Activated CD4-positive, alpha-beta memory T cell treated with anti-CD3 and anti-CD28 coated beads for 36 hours (primary cell): ENCODE results near the gene RNASEH1. TPM values are rescaled to one million over a fixed set of nuclear protein-coding genes. Genes with fewer than 3 reads are reported as not detected.
"Not testable (repeated sequence)": the region's sequence is repeated elsewhere in the genome, so short reads cannot be mapped to it uniquely, and the experiment has no call there.

Experiments used
- CTCF ChIA-PET: fragments of 350-600 bp; sonication (Branson Sonifier 250); formaldehyde crosslinking; loops from one replicate; lab custom pipeline; 2021; ENCODE audit warnings: antibody characterized with exemption, inconsistent platforms; lab: Charles Lee
- POLR2A ChIA-PET: fragments of 350-600 bp; sonication (Branson Sonifier 250); formaldehyde crosslinking; loops from one replicate; lab custom pipeline; 2021; ENCODE audit warnings: antibody characterized with exemption; lab: Charles Lee
- DNase-seq: peaks from one replicate; pipeline ENCODE4 v3.0.0-alpha.2; 2020
- H3K27ac Mint-ChIP-seq: one replicate; pipeline ENCODE4 v1.8.0; 2021; ENCODE audit warnings: mixed read lengths
- H3K27me3 Mint-ChIP-seq: one replicate; pipeline ENCODE4 v1.8.0; 2021; ENCODE audit warnings: mixed read lengths
- H3K36me3 Mint-ChIP-seq: one replicate; pipeline ENCODE4 v1.8.0; 2021; ENCODE audit warnings: mixed read lengths
- H3K4me1 Mint-ChIP-seq: one replicate; pipeline ENCODE4 v1.8.0; 2021; ENCODE audit warnings: low read depth, mixed read lengths
- H3K4me3 Mint-ChIP-seq: one replicate; pipeline ENCODE4 v1.8.0; 2021; ENCODE audit warnings: mild to moderate bottlenecking, mixed read lengths
- H3K9me3 Mint-ChIP-seq: one replicate; pipeline ENCODE4 v1.8.0; 2021; ENCODE audit warnings: mixed read lengths
- intact Hi-C: fragments of 100-400 bp; cut with micrococcal nuclease; formaldehyde crosslinking; loops from one replicate; pipeline ENCODE4 v1.15.1; 2023
- total RNA-seq, 2 experiments: library from RNA; stranded (reverse); gene quantifications; one replicate each; pipeline ENCODE4 v1.2.3, GENCODE V29; 2021

The RNASEH1 gene
- total RNA-seq, 2 experiments from 2014 or later, result 23.6 to 24.8 TPM

- Mint-ChIP-seq H3K36me3 (peaks cover 3% of the 10 kb centered on the region), H3K4me3 (no peak overlapping the region), H3K27me3 (no peaks in the 10 kb centered on the region), H3K9me3 (no peaks in the 10 kb centered on the region), H3K27ac (no peak overlapping the region), H3K4me1 (peaks cover 25% of the 10 kb centered on the region)
- ChIA-PET POLR2A (no interaction called here), CTCF (no interaction called here)
- intact Hi-C loops, result no loop called here
- DNase-seq, result no peak
Measured at GRCh38 chr2:3522961-3523421, 35.1 kb downstream of the RNASEH1 start.

DNA sequence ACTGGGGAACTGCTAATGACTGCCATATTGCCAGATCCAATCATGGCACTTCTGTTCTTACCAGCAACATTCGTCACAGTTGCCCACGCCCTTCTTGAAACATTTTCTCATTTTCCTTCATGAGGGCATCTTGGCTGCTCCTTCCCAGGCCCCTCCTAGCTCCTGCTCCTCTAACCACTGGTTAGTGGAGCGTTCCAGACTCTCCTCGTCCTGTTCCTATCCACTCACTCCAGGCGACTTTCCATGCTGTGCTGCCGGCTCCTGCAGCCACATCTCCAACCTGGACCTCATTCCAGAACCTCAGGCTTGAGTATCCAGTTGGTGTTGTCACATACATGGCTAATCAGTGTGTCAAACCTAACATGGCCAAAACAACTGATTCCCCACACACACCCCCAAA lies 37.5 kb downstream of the RNASEH1 start:
- Mint-ChIP-seq H3K4me1 (peaks cover 31% of the 10 kb centered on the region), H3K4me3 (peak overlapping the region; percentile 84), H3K36me3 (peaks cover 7% of the 10 kb centered on the region), H3K27me3 (no peaks in the 10 kb centered on the region), H3K9me3 (peaks cover 4% of the 10 kb centered on the region), H3K27ac (no peak overlapping the region)
- DNase-seq, result no peak
- intact Hi-C loops, result no loop called here
- CTCF ChIA-PET, result no interaction called here
- POLR2A ChIA-PET, result interaction anchor here (1.0 to 2.2 kb wide), 3 partner anchors 34 to 142 kb away, joined by 3 to 16 read pairs (median 4); partner anchors contain the start of gene RNASEH1

DNA sequence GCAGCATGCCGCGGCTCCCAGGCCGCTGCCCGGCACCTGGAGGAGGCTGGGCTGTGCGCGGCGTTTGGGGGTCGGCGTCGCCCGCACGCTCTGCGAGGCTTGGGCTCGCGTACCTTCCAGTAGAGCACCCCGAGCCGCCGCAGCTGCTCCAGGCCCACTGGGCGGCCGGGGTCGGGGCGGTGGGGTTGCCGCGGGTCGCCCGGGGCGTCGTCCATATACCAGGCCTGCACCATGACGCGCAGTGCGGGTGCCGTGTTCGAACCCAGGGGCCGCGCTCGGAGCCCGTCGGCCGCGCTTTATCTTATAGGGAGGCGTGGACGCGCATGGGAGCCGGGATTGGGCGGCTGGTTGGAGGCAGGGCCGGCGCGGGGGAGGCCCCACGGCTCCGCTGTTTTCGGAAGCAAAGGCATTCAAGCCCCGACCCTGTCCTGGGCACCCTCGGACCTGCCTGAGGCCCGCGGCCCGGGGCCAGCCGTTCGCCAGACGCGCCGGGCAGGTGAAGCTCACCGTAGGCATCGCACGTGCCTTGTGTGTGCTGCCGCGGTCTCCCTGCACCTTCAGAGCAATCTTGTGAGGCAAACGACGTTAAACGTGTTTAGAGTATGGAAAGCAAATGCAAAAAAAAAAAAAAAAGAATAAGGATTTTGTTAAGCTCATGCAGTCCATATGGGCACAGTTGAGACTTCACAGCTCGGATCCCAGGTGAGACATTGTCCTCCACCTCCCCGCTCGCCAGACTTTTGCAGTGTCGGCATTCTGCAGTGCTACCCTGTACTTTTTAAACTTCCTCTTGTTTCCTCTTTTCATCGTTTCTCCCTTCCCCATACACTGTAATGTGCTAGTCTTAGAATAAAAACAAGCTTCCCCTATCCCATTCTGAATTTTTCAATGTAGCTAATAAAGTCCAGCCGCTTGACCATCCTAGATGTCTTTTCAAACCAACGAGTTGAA lies 38.6 kb downstream of the RNASEH1 start, which contains the start of gene ADI1:
Gene ADI1, minus strand, starts transcription at position 277 of the 951 bp plus-strand sequence. Its CDS starts 44 bp downstream, at position 233.
- peak; percentile 89 for DNase-seq
- H3K36me3 Mint-ChIP-seq, result peaks cover 14% of the 10 kb centered on the region
- intact Hi-C loops, result loop anchor here (1.0 to 2.0 kb wide), 5 partner anchors 38 to 297 kb away; partner anchors contain the start of genes RPS7 and TRAPPC12
- H3K27me3 Mint-ChIP-seq, result no peaks in the 10 kb centered on the region
- peaks cover 11% of the 10 kb centered on the region for H3K9me3 Mint-ChIP-seq
- H3K27ac Mint-ChIP-seq, result peak within 1 kb of the TSS; percentile 89
- H3K4me1 Mint-ChIP-seq, result peaks cover 32% of the 10 kb centered on the region
- ChIA-PET POLR2A (interaction anchor here (0.6 to 2.2 kb wide), 11 partner anchors 9 to 141 kb away, joined by 3 to 16 read pairs (median 4); partner anchors contain the start of genes RNASEH1 and TRAPPC12), CTCF (no interaction called here)
- H3K4me3 Mint-ChIP-seq, result peak within 1 kb of the TSS; percentile 84

- intact Hi-C loops, result loop anchor here (1.0 to 2.0 kb wide), 5 partner anchors 39 to 296 kb away; partner anchors contain the start of genes RPS7 and TRAPPC12
- H3K27ac Mint-ChIP-seq, result peak overlapping the region; percentile 89
- H3K4me3 Mint-ChIP-seq, result peak overlapping the region; percentile 84
- no peaks in the 10 kb centered on the region for H3K27me3 Mint-ChIP-seq
- peaks cover 22% of the 10 kb centered on the region for H3K36me3 Mint-ChIP-seq
- ChIA-PET POLR2A (interaction anchor here (1.0 to 2.2 kb wide), 7 partner anchors 10 to 139 kb away, joined by 3 to 16 read pairs (median 4); partner anchors contain the start of genes RNASEH1 and TRAPPC12), CTCF (interaction anchor here (0.6 kb wide), 1 partner anchor 55 kb away, joined by 3 read pairs; no protein-coding TSS in a partner anchor)
- H3K9me3 Mint-ChIP-seq, result peaks cover 12% of the 10 kb centered on the region
- peak; percentile 99 for DNase-seq
- peaks cover 38% of the 10 kb centered on the region for H3K4me1 Mint-ChIP-seq
Measured at GRCh38 chr2:3518496-3519254, 39.5 kb downstream of the RNASEH1 start.

DNA sequence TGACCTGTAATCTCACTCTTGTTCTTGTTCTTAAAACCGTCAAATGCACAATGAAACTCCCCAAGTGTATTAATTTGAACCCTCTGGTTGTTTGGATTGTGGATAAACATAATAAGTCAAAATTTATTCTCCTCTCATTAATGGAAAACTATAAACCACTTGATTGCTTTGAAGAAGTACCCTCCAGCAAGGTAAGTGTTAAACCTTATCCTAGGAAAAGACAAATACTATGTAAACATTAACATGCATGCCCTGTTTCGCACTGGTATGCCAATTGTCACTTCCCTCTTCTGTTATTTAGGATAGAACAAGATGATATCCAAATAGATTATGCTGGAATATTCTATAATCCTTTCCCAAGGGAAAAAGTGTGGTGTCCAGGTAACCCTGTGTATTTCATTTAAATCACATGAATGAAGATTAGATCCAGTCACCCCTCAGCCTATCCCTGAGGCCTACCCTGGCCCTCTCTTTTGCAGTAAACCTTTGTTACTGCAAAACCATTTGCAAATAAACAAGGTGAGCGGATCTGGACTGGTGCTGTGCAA lies 40.1 kb downstream of the RNASEH1 start:
- DNase-seq, result no peak
- POLR2A ChIA-PET, result interaction anchor here (1.0 to 2.2 kb wide), 7 partner anchors 11 to 138 kb away, joined by 3 to 16 read pairs (median 4); partner anchors contain the start of genes RNASEH1 and TRAPPC12
- intact Hi-C loops, result loop anchor here (2.0 kb wide), 1 partner anchor 295 kb away; no protein-coding TSS in a partner anchor
- Mint-ChIP-seq H3K27me3 (no peaks in the 10 kb centered on the region), H3K4me3 (peak overlapping the region; percentile 84), H3K9me3 (peaks cover 12% of the 10 kb centered on the region), H3K4me1 (peaks cover 38% of the 10 kb centered on the region), H3K36me3 (peaks cover 29% of the 10 kb centered on the region), H3K27ac (peak overlapping the region; percentile 89)
- CTCF ChIA-PET, result interaction anchor here (0.6 kb wide), 1 partner anchor 55 kb away, joined by 3 read pairs; no protein-coding TSS in a partner anchor

- H3K27ac Mint-ChIP-seq, result no peak overlapping the region
- POLR2A ChIA-PET, result no interaction called here
Measured at GRCh38 chr2:3516831-3517230, 41.3 kb downstream of the RNASEH1 start.

GRCh38 chr2:3515438-3515837 lies 42.7 kb downstream of the RNASEH1 start:
- POLR2A ChIA-PET, H3K27me3 Mint-ChIP-seq, CTCF ChIA-PET, H3K4me3 Mint-ChIP-seq, DNase-seq, H3K27ac Mint-ChIP-seq, intact Hi-C loops: not testable (repeated sequence)
- Mint-ChIP-seq H3K4me1 (peaks cover 25% of the 10 kb centered on the region), H3K9me3 (peaks cover 12% of the 10 kb centered on the region), H3K36me3 (peaks cover 51% of the 10 kb centered on the region)

More at GRCh38 chr2:3516831-3517230, 41.3 kb downstream of the RNASEH1 start:
- Mint-ChIP-seq H3K9me3 (peaks cover 12% of the 10 kb centered on the region), H3K27me3 (no peaks in the 10 kb centered on the region), H3K4me3 (no peak overlapping the region), H3K36me3 (peaks cover 38% of the 10 kb centered on the region), H3K4me1 (peaks cover 37% of the 10 kb centered on the region)
- intact Hi-C loops, result no loop called here
- no peak for DNase-seq
- CTCF ChIA-PET, result no interaction called here

DNA sequence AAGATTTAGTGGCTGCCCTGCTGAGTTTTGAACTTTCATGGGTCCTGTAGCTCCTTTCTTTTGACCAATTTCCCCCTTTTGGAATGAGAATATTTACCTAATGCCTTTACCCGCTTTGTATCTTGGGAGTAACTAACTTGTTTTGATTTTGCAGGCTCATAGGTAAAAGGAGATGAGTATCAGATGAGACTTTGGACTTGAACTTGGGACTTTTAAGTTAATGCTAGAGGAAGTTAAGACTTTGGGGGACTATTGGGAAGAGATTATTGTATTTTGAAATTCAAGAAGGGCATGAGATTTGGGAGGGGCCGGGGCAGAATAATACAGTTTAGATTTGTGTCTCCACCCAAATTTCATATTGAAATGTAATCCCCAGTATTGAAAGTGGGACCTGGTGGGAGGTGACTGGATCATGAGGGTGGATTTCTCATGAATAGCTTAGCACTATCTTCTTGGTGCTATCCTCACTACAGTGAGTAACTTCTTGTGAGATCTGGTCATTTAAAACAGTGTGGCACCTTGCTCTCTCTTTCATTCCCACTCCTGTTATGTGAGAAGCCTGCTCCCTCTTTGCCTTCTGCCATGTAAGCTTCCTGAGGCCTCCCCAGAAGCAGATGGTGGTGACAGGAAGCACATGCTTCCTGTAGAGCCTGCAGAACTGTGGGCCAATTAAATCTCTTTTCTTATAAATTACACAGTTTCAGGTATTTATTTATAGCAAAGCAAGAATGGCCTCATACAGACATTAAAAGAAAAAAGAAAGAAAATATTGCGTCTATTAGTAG lies 44.9 kb downstream of the RNASEH1 start:
- H3K27ac Mint-ChIP-seq, result no peak overlapping the region
- CTCF ChIA-PET, result no interaction called here
- no peaks in the 10 kb centered on the region for H3K27me3 Mint-ChIP-seq
- H3K9me3 Mint-ChIP-seq, result peaks cover 12% of the 10 kb centered on the region
- no peak overlapping the region for H3K4me3 Mint-ChIP-seq
- DNase-seq, result no peak
- peaks cover 59% of the 10 kb centered on the region for H3K36me3 Mint-ChIP-seq
- peaks cover 15% of the 10 kb centered on the region for H3K4me1 Mint-ChIP-seq
- POLR2A ChIA-PET, result no interaction called here
- intact Hi-C loops, result no loop called here

DNA sequence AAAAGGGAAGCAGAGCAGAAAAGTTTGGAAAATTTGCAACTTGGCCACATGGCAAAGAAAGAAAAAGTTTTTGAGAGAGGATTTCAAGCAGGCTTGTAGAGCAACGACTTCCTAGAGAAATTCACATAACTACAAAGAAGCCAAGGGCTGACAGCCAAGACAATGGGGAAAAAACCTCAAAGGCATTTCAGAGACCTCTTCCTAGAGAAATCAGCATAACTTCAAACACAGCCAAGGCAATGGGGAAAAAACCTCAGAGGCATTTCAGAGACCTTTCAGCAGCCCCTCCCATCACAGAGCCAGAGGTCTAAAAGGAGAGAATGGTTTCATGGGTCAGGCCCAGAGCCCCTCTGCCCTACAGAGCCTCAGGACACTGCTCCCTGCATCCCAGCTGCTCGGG lies 46.0 kb downstream of the RNASEH1 start:
- POLR2A ChIA-PET, result no interaction called here
- Mint-ChIP-seq H3K4me3 (no peak overlapping the region), H3K4me1 (peaks cover 7% of the 10 kb centered on the region), H3K9me3 (peaks cover 12% of the 10 kb centered on the region), H3K27ac (no peak overlapping the region), H3K27me3 (no peaks in the 10 kb centered on the region), H3K36me3 (peaks cover 69% of the 10 kb centered on the region)
- intact Hi-C loops, result no loop called here
- CTCF ChIA-PET, result no interaction called here
- DNase-seq, result no peak

GRCh38 chr2:3505771-3506170 lies 52.4 kb downstream of the RNASEH1 start:
- no peak overlapping the region for H3K4me3 Mint-ChIP-seq
- ChIA-PET CTCF (interaction anchor here (1.6 kb wide), 1 partner anchor 82 kb away, joined by 4 read pairs; no protein-coding TSS in a partner anchor), POLR2A (no interaction called here)
- intact Hi-C loops, result no loop called here
- H3K36me3 Mint-ChIP-seq, result peaks cover 55% of the 10 kb centered on the region
- no peak for DNase-seq
- H3K4me1 Mint-ChIP-seq, result no peaks in the 10 kb centered on the region
- H3K9me3 Mint-ChIP-seq, result no peaks in the 10 kb centered on the region
- no peaks in the 10 kb centered on the region for H3K27me3 Mint-ChIP-seq
- no peak overlapping the region for H3K27ac Mint-ChIP-seq
